HG03196 (cell line): Measurements from ENCODE around the gene PRR35.

Experiments used
- ATAC-seq: cut with Tn5 transposase; IDR thresholded peaks from one replicate; pipeline ENCODE4 v1.9.1; 2021; ENCODE audit not compliant: unreplicated experiment

PRR35 gene

DNA sequence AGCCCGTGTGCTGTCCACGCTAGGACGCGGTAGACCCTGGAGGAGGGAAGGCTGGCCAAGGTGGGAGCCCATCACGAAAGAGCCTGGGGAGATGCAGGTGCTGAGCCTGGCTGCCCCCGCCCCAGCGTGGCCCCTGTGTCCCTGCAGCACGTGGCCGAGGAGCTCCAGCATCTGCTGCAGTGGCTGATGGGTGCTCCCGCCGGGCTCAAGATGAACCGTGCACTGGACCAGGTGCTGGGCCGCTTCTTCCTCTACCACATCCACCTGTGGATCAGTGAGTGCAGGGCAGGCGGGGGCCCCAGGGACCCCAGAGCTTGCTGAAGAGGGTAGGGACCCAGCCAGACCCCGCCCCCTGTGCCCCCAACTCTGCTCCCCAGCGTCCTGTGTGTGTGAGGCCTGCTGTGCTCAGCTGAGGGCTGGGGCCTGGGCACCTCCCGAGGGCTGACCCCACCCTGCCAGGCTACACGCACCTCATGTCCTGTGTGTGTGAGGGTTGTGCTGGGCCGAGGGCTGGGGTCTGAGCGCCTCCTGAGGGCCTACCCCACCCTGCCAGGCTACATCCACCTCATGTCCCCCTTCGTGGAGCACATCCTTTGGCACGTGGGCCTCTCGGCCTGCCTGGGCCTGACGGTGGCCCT, 18.2 kb downstream of the PRR35 start:
- ATAC-seq = no peak

DNA sequence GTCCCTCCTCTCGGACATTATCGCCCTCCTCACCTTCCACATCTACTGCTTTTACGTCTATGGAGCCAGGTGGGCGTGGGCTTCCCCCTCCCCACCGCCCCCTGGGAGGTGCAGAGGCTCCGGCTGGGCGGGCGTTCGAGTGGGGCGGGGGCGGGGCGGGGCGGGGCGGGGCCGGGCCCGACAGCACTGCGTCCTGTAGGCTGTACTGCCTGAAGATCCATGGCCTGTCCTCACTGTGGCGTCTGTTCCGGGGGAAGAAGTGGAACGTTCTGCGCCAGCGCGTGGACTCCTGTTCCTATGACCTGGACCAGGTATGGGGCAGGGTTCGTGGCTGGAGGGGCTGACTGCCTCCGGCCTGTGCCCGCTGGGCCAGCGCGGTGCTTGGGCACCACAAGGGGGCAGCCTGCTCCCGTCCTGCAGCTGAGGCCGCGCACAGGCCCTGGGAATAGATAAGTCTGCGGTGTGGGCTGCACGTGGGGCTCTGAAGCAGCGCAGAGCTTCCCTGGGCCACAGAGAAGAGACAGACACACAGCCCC, 18.7 kb downstream of the PRR35 start:
- no peak for ATAC-seq

DNA sequence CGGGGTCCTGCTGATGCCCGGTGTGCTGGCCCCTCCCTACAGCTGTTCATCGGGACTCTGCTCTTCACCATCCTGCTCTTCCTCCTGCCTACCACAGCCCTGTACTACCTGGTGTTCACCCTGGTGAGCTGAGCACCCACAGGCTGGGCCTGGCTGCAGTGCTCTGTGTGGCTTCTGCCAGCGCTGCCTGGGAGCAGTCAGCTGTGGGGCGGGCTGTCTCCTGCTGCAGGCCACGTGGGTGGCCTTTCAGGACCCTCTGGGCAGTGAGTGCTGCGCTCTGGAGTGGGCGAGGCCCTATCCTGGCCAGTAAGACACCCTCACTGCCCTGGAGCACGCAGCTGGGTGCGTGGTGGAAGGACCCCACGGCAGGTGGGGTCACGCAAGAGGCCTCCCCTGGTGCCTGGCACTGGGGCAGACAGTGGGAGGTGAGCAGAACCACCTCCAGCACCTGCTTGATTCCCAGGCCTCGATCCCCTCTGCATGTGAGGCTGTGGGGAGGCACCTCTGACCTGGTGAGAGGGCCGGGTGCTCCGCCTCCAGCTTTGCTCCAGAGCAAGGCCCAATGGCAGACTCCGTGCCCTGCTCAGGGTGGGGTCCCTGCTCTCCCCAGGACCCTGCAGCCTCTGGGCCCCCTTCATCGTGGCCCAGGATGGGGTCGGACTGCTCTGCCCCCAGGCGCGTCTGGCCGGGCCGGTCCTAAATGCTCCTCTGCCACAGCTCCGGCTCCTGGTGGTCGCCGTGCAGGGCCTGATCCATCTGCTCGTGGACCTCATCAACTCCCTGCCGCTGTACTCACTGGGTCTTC, 20.1 kb downstream of the PRR35 start:
- ATAC-seq = no peak

- no peak for ATAC-seq
These were observed 20.8 kb downstream of the PRR35 start for GRCh38 chr16:580946-581498.

DNA sequence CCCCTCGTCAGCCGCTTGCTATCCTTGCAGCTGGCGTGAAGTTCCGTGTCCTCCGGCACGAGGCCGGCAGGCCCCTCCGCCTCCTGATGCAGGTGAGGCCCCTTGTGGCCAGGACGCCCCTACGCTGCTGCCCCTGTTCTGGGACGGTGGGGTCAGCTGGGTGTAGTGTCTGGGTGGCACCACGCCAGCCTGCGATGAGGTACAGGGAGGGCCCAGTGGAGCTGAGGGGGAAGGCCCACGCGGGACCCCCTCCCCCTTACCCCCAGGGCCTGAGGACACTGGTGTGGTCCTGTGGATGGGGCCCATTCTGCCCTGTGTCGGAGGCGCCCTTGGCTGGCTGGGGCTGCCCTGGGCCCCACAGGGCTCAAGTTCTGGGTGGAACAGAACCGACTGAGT, 22.0 kb downstream of the PRR35 start:
- ATAC-seq = no peak

- ATAC-seq = no peak
These were observed 22.6 kb downstream of the PRR35 start for GRCh38 chr16:582614-583331.

- ATAC-seq = no peak
These were observed 23.2 kb downstream of the PRR35 start for GRCh38 chr16:583470-583814.

GRCh38 chr16:583815-584591, 23.8 kb downstream of the PRR35 start:
- no peak for ATAC-seq

DNA sequence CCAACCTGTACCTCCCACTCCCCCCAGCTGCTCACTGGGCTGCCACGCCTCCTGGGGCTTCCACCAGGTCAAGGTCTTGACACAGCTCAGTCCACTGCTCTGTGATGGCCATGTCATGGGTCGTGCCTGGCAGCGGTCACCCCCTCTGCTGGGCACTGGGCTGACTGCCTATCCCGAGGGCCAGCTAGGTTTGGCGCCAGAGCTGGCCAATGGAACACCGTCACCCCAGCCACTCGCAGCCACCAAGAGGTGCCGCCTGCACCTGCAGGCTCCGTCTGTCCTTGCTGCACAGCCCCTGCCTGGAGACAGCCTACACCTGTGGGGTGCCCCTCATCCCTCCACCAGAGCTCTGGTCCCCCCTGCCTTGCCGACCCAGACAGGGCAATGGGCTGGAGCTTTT, 25.2 kb downstream of the PRR35 start:
- no peak for ATAC-seq

DNA sequence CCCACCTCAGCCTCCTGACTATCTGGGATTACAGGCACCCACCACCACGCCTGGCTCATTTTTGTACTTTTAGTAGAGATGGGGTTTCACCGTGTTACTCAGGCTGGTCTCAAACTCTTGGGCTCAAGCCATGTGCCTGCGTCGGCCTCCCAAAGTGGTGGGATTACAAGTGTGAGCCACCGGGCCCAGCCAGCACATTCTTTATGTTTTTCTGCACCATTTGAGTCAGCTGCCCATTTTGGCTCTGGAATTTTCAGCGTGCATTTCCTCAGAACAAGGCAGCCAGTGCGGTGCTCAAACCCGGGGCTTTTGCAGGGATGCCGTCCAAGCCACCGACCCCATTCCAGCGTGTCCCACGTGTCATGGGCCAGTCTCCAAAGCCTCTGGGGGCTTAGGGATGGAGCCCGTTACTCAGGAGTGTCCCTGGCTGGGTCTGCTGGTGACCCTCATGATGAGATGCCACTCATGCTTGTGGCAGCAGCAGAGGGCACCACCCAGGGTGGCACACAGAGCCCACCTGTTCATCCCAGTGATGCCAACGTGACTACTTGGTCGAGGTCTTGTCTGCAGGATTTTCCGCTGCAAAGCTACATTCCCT, 26.0 kb downstream of the PRR35 start:
- ATAC-seq = no peak

GRCh38 chr16:586645-587590, 26.7 kb downstream of the PRR35 start:
- no peak for ATAC-seq

DNA sequence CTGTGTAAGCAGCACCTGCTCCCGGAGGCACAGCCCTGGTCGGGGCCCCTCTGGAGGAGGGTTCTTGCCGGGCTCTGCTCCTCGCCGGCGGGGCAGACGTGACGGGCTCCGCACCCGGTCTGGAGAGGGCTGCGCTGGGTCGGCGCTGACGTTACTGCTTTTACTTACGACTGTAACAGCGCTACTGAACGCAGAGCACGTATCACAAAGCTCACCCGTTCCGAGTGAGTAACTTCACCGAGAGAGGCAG, 28.4 kb downstream of the PRR35 start:
- ATAC-seq = no peak

DNA sequence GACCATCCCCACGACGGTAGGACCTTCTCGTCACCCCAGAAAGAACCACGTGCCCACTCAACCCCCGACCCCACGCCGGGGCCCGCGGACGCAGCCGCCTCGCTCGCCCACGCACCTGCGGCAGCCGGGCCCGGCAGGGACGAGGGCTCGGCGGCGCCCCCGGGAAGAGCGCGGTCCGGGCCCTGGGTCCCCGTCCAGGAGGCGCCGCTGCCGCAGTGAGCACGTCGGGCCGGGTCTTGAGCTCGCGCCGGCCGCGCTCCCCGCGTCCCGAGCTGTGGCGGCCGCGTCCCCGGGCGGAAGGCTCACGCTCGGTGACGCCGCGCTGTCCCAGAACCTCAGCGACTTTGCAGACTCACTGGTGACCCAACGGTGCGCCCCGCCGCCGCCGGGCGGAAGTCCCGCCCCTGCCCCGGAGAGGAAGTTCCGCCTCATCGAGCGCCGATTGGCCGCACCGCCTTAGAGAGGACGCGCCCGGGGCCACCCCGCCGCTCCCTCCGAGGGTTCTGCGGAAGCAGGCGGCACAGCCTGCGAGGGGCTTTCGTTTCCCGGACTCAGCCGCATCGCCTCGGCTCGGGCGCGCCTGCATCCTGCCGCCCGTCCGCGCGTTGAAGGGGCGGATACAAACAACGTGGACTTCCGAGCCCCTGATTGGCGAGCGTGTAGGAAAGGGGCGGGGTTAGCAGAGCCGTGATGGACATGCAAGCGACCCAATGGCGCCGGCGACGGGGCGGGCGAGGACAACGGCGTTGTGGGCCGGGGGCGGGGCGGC, 28.9 kb downstream of the PRR35 start:
- ATAC-seq = peak; percentile 69

- ATAC-seq = peak; percentile 70
These were observed 29.5 kb downstream of the PRR35 start, which contains the start of gene RAB40C for GRCh38 chr16:589658-590187. RAB40C (plus strand) TSS chr16:590066; CDS start chr16:590292, 226 bp downstream.

GRCh38 chr16:590188-590814, 30.1 kb downstream of the PRR35 start:
- no peak for ATAC-seq

GRCh38 chr16:590815-591200, 30.6 kb downstream of the PRR35 start:
- no peak for ATAC-seq

DNA sequence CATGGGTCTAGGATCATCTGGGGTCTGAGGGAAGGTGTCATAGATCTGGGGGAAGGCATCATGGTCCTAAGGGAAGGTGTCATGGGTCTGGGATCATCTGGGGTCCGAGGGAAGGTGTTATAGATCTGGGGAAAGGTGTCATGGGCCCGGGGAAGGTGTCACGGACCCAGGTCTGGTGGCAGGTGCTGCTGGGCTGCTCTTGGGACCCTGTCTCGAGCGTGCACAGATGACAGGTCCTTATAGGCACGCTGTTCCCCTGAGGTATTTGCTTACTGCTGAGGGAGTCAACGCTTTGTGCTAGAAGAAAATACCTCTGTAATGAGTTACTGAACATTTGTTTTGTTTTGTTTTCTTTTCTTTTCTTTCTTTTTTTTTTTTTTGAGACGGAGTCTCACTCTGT, 31.0 kb downstream of the PRR35 start:
- no peak for ATAC-seq

DNA sequence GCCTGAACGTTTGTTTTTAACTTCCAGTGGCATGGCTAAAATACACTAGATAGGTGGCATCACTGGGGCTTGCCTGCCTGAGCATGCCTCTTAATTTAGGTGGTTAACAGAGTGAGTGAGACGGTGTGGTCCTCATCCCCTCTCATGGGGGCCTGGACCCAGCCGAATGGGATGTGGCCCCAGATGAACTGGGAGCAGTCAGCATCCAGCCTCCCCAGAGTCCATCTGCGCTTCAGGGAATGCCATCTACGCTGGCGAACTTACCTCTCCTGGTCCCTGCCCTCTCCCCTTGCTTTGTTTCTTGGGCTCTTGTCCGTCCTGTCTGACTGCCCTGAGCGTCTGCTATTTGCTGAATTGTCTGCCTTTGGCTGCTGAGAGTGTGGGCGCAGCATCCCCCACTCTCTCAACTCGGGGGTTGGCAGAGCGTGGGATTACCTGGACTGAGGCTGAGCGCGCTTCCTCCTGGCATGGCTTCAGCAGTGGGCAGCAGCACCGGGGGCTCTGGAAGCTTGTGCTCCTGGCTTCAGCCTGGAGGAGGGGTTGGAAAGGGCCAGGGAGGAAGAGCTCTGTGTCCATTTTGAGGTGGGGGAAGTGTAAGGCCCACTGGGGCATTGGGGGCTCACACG, 31.8 kb downstream of the PRR35 start:
- no peak for ATAC-seq
